Sigmoid colon (tissue), 4 donors: ENCODE data around the gene SYT15.

Experiments
- POLR2A ChIP-seq, 2 donors: fragments of 450-650 bp; IDR thresholded peaks; one replicate each; pipeline ENCODE4 v1.6.1; 2016; ENCODE audit warnings: antibody characterized with exemption in 2 of 2, mild to moderate bottlenecking in 2 of 2, moderate library complexity in 2 of 2
- POLR2AphosphoS5 ChIP-seq, 4 donors: sonication (generic); formaldehyde crosslinking; IDR thresholded peaks; one replicate each; pipeline ENCODE4 v1.6.1; 2017; ENCODE audit warnings: antibody characterized with exemption in 4 of 4

- TF ChIP-seq POLR2AphosphoS5 (IDR thresholded peaks at IDR 0.05) (no peak), POLR2A (IDR thresholded peaks at IDR 0.05) (no peak)
Observed at GRCh38 chr10:46534828-46535524, 44.0 kb upstream of the SYT15 start.
